Ascending aorta (tissue), 2 donors: ENCODE data around the gene DNAJB11. TPM values are rescaled to one million over a fixed set of nuclear protein-coding genes. Genes with fewer than 3 reads are reported as not detected.
A peak's percentile ranks its signal among the peaks of the same experiment; 100 is the strongest.

Source experiments
- DNase-seq, 2 donors: peaks; one replicate each; pipeline ENCODE4 v3.0.0-alpha.2; 2019; ENCODE audit warnings: low spot score in 2 of 2
- H3K27ac ChIP-seq, 2 donors: fragments of 200-600 bp; sonication (generic); one replicate each; pipeline ENCODE4 v1.5.1; 2016 to 2017; ENCODE audit warnings: mild to moderate bottlenecking in 1 of 2
- H3K27me3 ChIP-seq: fragments of 200-600 bp; sonication (generic); one replicate; pipeline ENCODE4 v1.5.1; 2017
- H3K36me3 ChIP-seq, 2 donors: fragments of 200-600 bp; sonication (generic); one replicate each; pipeline ENCODE4 v1.5.1; 2016
- H3K4me1 ChIP-seq, 2 donors: fragments of 200-600 bp; sonication (generic); one replicate each; pipeline ENCODE4 v1.5.1; 2016 to 2017; ENCODE audit warnings: mild to moderate bottlenecking in 1 of 2
- H3K4me3 ChIP-seq, 2 donors: fragments of 200-600 bp; sonication (generic); one replicate each; pipeline ENCODE4 v1.5.1; 2016 to 2017; ENCODE audit warnings: mild to moderate bottlenecking in 1 of 2
- H3K9me3 ChIP-seq, 2 donors: fragments of 200-600 bp; sonication (generic); one replicate each; pipeline ENCODE4 v1.5.1; 2016
- CTCF ChIP-seq, 3 experiments: fragments of 200-600 bp in 2 of 3; fragments of 450-650 bp in 1 of 3; sonication (generic) in 2 of 3; IDR thresholded peaks; one replicate each; pipeline ENCODE4 v1.5.1; 2016 to 2019; ENCODE audit warnings: antibody characterized with exemption in 3 of 3, mild to moderate bottlenecking in 1 of 3, moderate library complexity in 1 of 3
- intact Hi-C: fragments of 100-400 bp; cut with DNase I; formaldehyde crosslinking; loops from one replicate; pipeline ENCODE4 v1.15.1; 2023
- total RNA-seq: library from RNA; depleted of rRNA; stranded (reverse); fragments of >200 nt; gene quantifications from one replicate; pipeline ENCODE4 v1.1.0, GENCODE V29; 2016

DNAJB11 gene
- total RNA-seq, 1 donor from 2014 or later, result 31.3 TPM

- H3K27ac ChIP-seq, result no peak overlapping the region
- H3K36me3 ChIP-seq, result peaks cover 27 to 41% of the 10 kb centered on the region in 2 donors
- intact Hi-C loops, result no loop called here
- H3K4me1 ChIP-seq, result no peaks in the 10 kb centered on the region
- no peak for DNase-seq
- no peaks in the 10 kb centered on the region for H3K27me3 ChIP-seq
- TF ChIP-seq CTCF (IDR thresholded peaks at IDR 0.05), result no peak
- H3K9me3 ChIP-seq, result no peaks in the 10 kb centered on the region
- no peak overlapping the region for H3K4me3 ChIP-seq
Measured at GRCh38 chr3:186587183-186587582, 16.7 kb downstream of the DNAJB11 start.

GRCh38 chr3:186588632-186589031 is 18.1 kb downstream of the DNAJB11 start:
- intact Hi-C loops, result no loop called here
- H3K9me3 ChIP-seq, result no peaks in the 10 kb centered on the region
- no peak overlapping the region for H3K27ac ChIP-seq
- H3K4me3 ChIP-seq, result no peak overlapping the region
- no peaks in the 10 kb centered on the region for H3K4me1 ChIP-seq
- TF ChIP-seq CTCF (IDR thresholded peaks at IDR 0.05), result no peak
- no peak for DNase-seq
- H3K36me3 ChIP-seq, result peaks cover 15 to 27% of the 10 kb centered on the region in 2 donors
- H3K27me3 ChIP-seq, result no peaks in the 10 kb centered on the region

GRCh38 chr3:186589121-186589520 is 18.6 kb downstream of the DNAJB11 start:
- Histone ChIP-seq H3K9me3 (no peaks in the 10 kb centered on the region), H3K36me3 (peaks cover 15 to 22% of the 10 kb centered on the region in 2 donors), H3K4me1 (no peaks in the 10 kb centered on the region), H3K4me3 (no peak overlapping the region), H3K27ac (no peak overlapping the region), H3K27me3 (no peaks in the 10 kb centered on the region)
- TF ChIP-seq CTCF (IDR thresholded peaks at IDR 0.05), result peak in 1 of 3 experiments; percentile 35
- no peak for DNase-seq
- intact Hi-C loops, result no loop called here

- Histone ChIP-seq H3K27ac (no peak overlapping the region), H3K4me3 (no peak overlapping the region), H3K36me3 (peaks cover 9 to 13% of the 10 kb centered on the region in 2 donors), H3K27me3 (no peaks in the 10 kb centered on the region), H3K9me3 (no peaks in the 10 kb centered on the region), H3K4me1 (no peaks in the 10 kb centered on the region)
- TF ChIP-seq CTCF (IDR thresholded peaks at IDR 0.05), result no peak
- intact Hi-C loops, result no loop called here
- DNase-seq, result no peak
Measured at GRCh38 chr3:186589856-186590579, 19.5 kb downstream of the DNAJB11 start.

- intact Hi-C loops, result no loop called here
- H3K9me3 ChIP-seq, result no peaks in the 10 kb centered on the region
- TF ChIP-seq CTCF (IDR thresholded peaks at IDR 0.05), result no peak
- peaks cover 3 to 5% of the 10 kb centered on the region in 2 donors for H3K36me3 ChIP-seq
- no peak overlapping the region for H3K27ac ChIP-seq
- H3K4me1 ChIP-seq, result no peaks in the 10 kb centered on the region
- DNase-seq, result no peak
- no peak overlapping the region for H3K4me3 ChIP-seq
- H3K27me3 ChIP-seq, result no peaks in the 10 kb centered on the region
Measured at GRCh38 chr3:186590580-186591295, 20.2 kb downstream of the DNAJB11 start.
